Kidney epithelial cell (primary cell): ENCODE measurements around the gene RPS6KA2. TPM values are rescaled to one million over a fixed set of nuclear protein-coding genes. Genes with fewer than 3 reads are reported as not detected.

ENCODE experiments used
- DNase-seq: peaks from one replicate; pipeline ENCODE4 v3.0.0-alpha.2; 2010; ENCODE audit warnings: low read depth
- H3K27me3 ChIP-seq: 2 replicates; pipeline ENCODE4 v1.6.0; 2011; ENCODE audit warnings: low read length; ENCODE audit not compliant: control insufficient read depth, insufficient read depth
- H3K36me3 ChIP-seq: 2 replicates; pipeline ENCODE4 v1.5.1; 2011; ENCODE audit warnings: low read length; ENCODE audit not compliant: control insufficient read depth, insufficient read depth
- H3K4me3 ChIP-seq: 2 replicates; pipeline ENCODE4 v1.5.1; 2011; ENCODE audit warnings: low read depth, mild to moderate bottlenecking, control low read depth, low read length
- CTCF ChIP-seq: IDR thresholded peaks from 2 replicates; pipeline ENCODE4 v1.5.1; 2011; ENCODE audit warnings: mild to moderate bottlenecking, moderate library complexity, low read length, control low read depth, inconsistent platforms; ENCODE audit not compliant: insufficient read depth, poor library complexity, severe bottlenecking
- total RNA-seq: library from RNA; depleted of rRNA; stranded (reverse); fragments of >200 nt; gene quantifications from 2 replicates; pipeline ENCODE4 v1.2.3, GENCODE V29; 2015

Gene RPS6KA2
- total RNA-seq, 1 donor from 2014 or later = 51.9 TPM

GRCh38 chr6:166495487-166496314 is 131.3 kb downstream of the RPS6KA2 start:
- DNase-seq = no peak
- Histone ChIP-seq H3K36me3 (no peaks in the 10 kb centered on the region), H3K27me3 (no peaks in the 10 kb centered on the region), H3K4me3 (no peak overlapping the region)
- no peak for TF ChIP-seq CTCF

GRCh38 chr6:166494757-166495486 is 132.1 kb downstream of the RPS6KA2 start:
- no peaks in the 10 kb centered on the region for H3K36me3 ChIP-seq
- H3K27me3 ChIP-seq = no peaks in the 10 kb centered on the region
- no peak for DNase-seq
- no peak overlapping the region for H3K4me3 ChIP-seq
- no peak for TF ChIP-seq CTCF

- no peak for TF ChIP-seq CTCF
- no peak for DNase-seq
- Histone ChIP-seq H3K27me3 (no peaks in the 10 kb centered on the region), H3K36me3 (no peaks in the 10 kb centered on the region), H3K4me3 (no peak overlapping the region)
Measured at GRCh38 chr6:166494101-166494441, 133.0 kb downstream of the RPS6KA2 start.

GRCh38 chr6:166493427-166494100 is 133.5 kb downstream of the RPS6KA2 start:
- no peak for TF ChIP-seq CTCF
- H3K36me3 ChIP-seq = no peaks in the 10 kb centered on the region
- DNase-seq = no peak
- no peaks in the 10 kb centered on the region for H3K27me3 ChIP-seq
- H3K4me3 ChIP-seq = no peak overlapping the region

- no peak for DNase-seq
- H3K27me3 ChIP-seq = no peaks in the 10 kb centered on the region
- H3K4me3 ChIP-seq = no peak overlapping the region
- H3K36me3 ChIP-seq = no peaks in the 10 kb centered on the region
- no peak for TF ChIP-seq CTCF
Measured at GRCh38 chr6:166492092-166492741, 134.8 kb downstream of the RPS6KA2 start.
